HEK293 (cell line): Measurements from ENCODE around the gene NELFB.

Experiments
- CTCF ChIP-seq: fragments of 450-650 bp; formaldehyde crosslinking; IDR thresholded peaks from 2 replicates; pipeline ENCODE4 v1.5.1; 2016; ENCODE audit warnings: missing biosample characterization, missing genetic modification characterization
- HIC1 ChIP-seq: fragments of 450-650 bp; formaldehyde crosslinking; IDR thresholded peaks from 2 replicates; pipeline ENCODE4 v1.5.1; 2016; ENCODE audit warnings: missing biosample characterization, missing genetic modification characterization
- ZEB2 ChIP-seq: fragments of 450-650 bp; formaldehyde crosslinking; IDR thresholded peaks from 2 replicates; pipeline ENCODE4 v1.5.1; 2016; ENCODE audit warnings: missing biosample characterization, missing genetic modification characterization
- ZFP3 ChIP-seq: fragments of 450-650 bp; formaldehyde crosslinking; IDR thresholded peaks from 2 replicates; pipeline ENCODE4 v1.5.1; 2016; ENCODE audit warnings: low read depth, missing biosample characterization, missing genetic modification characterization
- ZNF138 ChIP-seq: fragments of 450-650 bp; formaldehyde crosslinking; IDR thresholded peaks from 2 replicates; pipeline ENCODE4 v1.5.1; 2016; ENCODE audit warnings: missing biosample characterization, missing genetic modification characterization, borderline replicate concordance
- ZNF146 ChIP-seq: fragments of 450-650 bp; formaldehyde crosslinking; IDR thresholded peaks from 2 replicates; pipeline ENCODE4 v1.5.1; 2016; ENCODE audit warnings: missing biosample characterization, missing genetic modification characterization
- ZNF280D ChIP-seq: fragments of 450-650 bp; formaldehyde crosslinking; IDR thresholded peaks from 2 replicates; pipeline ENCODE4 v1.5.1; 2016; ENCODE audit warnings: missing biosample characterization, missing genetic modification characterization
- ZNF324 ChIP-seq: fragments of 450-650 bp; formaldehyde crosslinking; IDR thresholded peaks from 2 replicates; pipeline ENCODE4 v1.5.1; 2016; ENCODE audit warnings: missing biosample characterization, missing genetic modification characterization
- ZNF580 ChIP-seq: fragments of 450-650 bp; formaldehyde crosslinking; IDR thresholded peaks from 2 replicates; pipeline ENCODE4 v1.5.1; 2016; ENCODE audit warnings: missing biosample characterization, missing genetic modification characterization
- ZNF621 ChIP-seq: fragments of 450-650 bp; formaldehyde crosslinking; IDR thresholded peaks from 2 replicates; pipeline ENCODE4 v1.5.1; 2017; ENCODE audit warnings: missing biosample characterization, missing genetic modification characterization

- TF ChIP-seq CTCF, result no peak
- no peak for TF ChIP-seq ZEB2 (tag by site-specific recombination)
- TF ChIP-seq ZNF324 (tag by site-specific recombination), result no peak
- TF ChIP-seq ZNF621 (tag by site-specific recombination), result no peak
- no peak for TF ChIP-seq ZFP3 (tag by site-specific recombination)
- no peak for TF ChIP-seq ZNF146
- TF ChIP-seq ZNF280D (tag by site-specific recombination), result no peak
- no peak for TF ChIP-seq ZNF580 (tag by site-specific recombination)
- no peak for TF ChIP-seq HIC1 (tag by site-specific recombination)
- no peak for TF ChIP-seq ZNF138
These were observed 26.4 kb downstream of the NELFB start for GRCh38 chr9:137281345-137282116.
